ACHN (cell line): Measurements from ENCODE around the gene TMEM212.
A peak's percentile ranks its signal among the peaks of the same experiment; 100 is the strongest.

Experiments used
- DNase-seq: peaks from one replicate; pipeline ENCODE4 v3.0.0-alpha.2; 2015
- in situ Hi-C: cut with HindIII; loops from 2 replicates; pipeline ENCODE4 v1.10.0; 2017; ENCODE audit warnings: low sequenced_read_pairs, low pct_ligation_motif_present, low pct_unique_long_range_greater_than_20kb

TMEM212 gene

GRCh38 chr3:171829841-171830517 is 13.2 kb upstream of the TMEM212 start:
- in situ Hi-C loops = no loop called here
- DNase-seq = peak; percentile 77

GRCh38 chr3:171830518-171830875 is 12.7 kb upstream of the TMEM212 start:
- no peak for DNase-seq
- in situ Hi-C loops = no loop called here

GRCh38 chr3:171831936-171832335 is 11.2 kb upstream of the TMEM212 start:
- in situ Hi-C loops = no loop called here

GRCh38 chr3:171832989-171833388 is 10.2 kb upstream of the TMEM212 start:
- DNase-seq = no peak
- in situ Hi-C loops = no loop called here

More at GRCh38 chr3:171831936-171832335, 11.2 kb upstream of the TMEM212 start:
- DNase-seq = no peak

DNA sequence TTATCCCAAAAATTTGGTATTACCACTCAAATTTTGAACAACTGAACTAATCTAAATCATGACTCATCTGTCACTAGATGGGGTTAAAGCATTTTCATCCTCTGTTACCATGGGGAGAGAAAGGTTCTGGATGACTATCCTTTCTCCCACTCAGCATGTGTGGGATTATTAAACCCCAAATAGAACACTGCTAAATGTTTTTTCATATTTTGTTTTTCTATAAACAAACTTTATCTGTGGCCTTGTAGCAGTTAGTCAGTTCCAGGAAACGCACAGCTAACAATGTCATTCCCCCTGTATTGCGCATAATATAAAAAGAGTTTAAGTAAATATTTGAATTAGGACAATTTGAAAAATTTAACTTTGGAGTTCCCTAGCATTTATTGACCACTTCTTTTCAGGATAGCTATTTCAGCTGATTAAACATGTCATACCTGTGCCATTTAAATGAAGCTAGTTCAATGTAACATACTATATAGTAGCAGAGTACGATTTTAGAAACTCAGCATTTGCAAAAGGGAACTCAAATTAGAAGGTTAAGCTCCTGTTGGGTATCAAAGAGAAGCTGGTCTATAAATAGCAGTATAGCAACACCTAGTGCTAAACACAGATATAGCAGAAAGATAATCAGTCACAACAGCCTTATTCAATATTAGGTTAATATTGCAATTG is 9.2 kb upstream of the TMEM212 start:
- peak; percentile 46 for DNase-seq
- in situ Hi-C loops = no loop called here

DNA sequence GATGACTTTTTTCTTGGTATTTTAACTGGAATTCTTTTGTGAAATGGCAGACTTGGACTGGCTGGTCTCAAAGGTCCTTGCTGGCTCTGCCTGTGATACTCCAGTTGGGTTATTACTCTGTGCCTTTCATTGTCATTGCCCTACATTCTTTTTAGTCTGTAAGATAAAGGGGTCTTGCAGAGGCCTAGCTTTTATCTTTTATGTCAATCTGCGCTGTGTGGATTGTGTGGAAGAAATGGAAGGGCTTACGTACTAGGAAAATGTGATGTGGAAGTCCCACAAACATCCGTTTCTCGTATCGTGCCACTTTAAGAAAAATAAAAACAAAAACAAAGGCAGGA is 8.7 kb upstream of the TMEM212 start:
- in situ Hi-C loops = no loop called here
- DNase-seq = no peak

GRCh38 chr3:171835116-171835515 is 8.0 kb upstream of the TMEM212 start:
- in situ Hi-C loops = no loop called here
- no peak for DNase-seq

DNA sequence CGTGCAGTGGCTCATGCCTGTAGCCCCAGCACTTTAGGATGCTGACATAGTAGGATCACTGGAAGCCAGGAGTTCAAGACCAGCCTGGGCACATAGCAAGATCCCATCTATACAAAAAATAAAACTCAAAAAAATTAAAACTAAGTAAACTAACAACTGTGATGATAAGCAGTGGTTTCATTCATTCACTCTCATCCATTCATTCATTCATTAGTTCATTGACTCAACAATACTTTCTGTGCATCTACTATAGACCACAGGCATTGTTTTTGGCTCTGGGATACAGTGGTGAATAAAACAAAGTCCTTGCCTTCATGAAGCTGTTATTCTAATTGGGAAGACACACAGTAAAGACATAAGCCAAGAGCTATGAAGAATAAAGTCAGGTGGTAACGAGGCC is 7.5 kb upstream of the TMEM212 start:
- DNase-seq = no peak
- in situ Hi-C loops = no loop called here

- in situ Hi-C loops = no loop called here
- DNase-seq = no peak
These were observed 6.3 kb upstream of the TMEM212 start for GRCh38 chr3:171836855-171837254.

DNA sequence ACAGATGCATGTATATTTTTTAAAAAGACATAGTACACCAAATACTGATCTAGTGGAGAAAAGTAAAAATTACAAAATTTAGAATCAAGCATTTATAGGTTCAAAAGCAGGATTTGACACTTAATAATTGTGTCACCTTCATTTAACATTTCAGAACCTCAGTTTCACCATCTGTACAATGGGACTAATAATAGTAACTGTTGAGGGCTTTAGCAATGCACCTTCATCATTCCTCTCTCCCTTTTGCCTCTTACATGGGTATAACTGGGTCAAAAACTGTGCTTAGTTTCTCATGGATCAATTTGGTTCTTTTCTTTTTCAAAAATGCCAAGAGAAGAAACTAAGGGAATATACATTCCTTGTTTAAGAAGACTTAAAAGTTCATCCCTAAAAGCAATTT is 5.5 kb upstream of the TMEM212 start:
- DNase-seq = no peak
- in situ Hi-C loops = no loop called here

- in situ Hi-C loops = no loop called here
- peak; percentile 39 for DNase-seq
These were observed 4.9 kb upstream of the TMEM212 start for GRCh38 chr3:171838218-171838720.

- in situ Hi-C loops = no loop called here
These were observed 3.9 kb upstream of the TMEM212 start for GRCh38 chr3:171839270-171839669.

GRCh38 chr3:171840445-171840810 is 2.7 kb upstream of the TMEM212 start:
- DNase-seq = no peak
- in situ Hi-C loops = no loop called here

More at GRCh38 chr3:171839270-171839669, 3.9 kb upstream of the TMEM212 start:
- DNase-seq = no peak

DNA sequence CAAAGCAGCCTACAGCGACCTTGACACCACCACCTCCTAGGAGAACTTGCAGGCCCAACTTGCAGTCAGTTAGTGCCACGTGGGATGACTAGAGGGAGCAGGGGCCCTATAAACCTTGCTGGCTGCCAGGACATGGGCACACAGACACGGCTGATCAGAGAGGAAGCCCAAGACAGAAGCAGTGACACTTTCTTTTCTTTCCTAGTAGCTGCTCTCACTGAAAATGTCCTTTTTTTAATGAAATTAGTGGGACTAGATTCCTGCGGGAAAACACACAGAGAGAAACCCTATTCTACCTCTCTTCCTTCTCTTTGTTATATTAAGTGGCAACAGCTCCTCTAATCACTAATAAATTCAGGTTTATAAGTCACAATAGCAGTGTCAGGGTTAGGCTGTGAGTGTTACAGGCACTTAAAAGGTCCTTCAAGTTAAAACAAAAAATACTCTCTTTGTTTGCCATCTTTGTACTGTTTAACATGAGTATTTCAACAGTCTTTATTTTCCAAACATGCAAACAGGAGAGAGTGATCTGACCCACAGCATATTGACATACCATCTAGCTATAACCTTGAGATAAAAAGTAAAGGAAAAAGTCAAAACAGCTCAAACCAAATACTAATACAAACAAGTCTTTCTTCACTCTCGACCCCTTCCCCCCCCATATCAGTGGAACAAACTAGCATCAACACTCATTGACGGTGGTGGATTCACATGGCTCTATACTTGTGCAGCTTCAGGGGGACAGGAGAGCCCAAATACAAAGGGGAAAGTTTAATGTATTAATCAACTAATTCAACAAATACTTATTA is 2.1 kb upstream of the TMEM212 start:
- in situ Hi-C loops = no loop called here
- no peak for DNase-seq

DNA sequence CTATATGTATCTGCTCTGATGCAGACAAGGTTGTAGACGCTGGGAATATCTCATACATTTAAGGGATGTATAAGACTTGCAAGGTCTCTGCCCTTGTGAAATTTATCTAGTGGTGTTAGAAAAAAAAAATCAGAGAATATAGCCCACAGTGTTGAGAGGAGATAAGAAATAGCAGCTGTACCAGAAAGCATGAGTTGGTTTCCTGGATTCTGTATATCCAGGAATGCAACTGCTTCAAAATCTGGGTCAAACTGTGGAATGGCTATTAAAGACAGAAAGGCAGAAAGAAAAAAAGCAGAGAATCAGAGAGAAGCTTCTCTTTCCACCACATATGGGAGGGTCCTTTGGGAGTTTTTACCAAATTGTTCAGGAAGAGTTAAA is 1.5 kb upstream of the TMEM212 start:
- no peak for DNase-seq
- in situ Hi-C loops = no loop called here

DNA sequence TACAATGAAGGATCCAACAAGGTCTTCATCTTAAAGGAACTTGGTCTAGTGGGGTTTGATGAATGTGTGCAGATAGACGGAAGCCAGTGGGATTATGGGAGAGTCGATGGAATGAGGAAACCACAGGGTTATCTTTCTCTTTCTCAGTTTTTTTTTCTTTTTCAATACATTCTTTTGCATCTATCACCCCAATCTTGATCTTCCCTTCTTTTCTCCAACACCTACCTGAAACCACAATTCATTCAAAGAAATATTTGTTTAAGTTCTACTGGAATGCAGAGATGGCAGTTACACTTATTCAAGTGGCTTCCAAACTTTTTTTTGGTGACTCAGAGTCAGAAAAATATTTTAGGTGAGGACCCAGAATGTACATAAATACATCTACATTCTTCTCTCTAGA is 1.7 kb downstream of the TMEM212 start:
- in situ Hi-C loops = no loop called here
- no peak for DNase-seq

GRCh38 chr3:171845481-171846284 is 2.5 kb downstream of the TMEM212 start:
- DNase-seq = peak; percentile 17
- in situ Hi-C loops = no loop called here

- DNase-seq = no peak
- in situ Hi-C loops = no loop called here
These were observed 3.4 kb downstream of the TMEM212 start for GRCh38 chr3:171846597-171846996.

DNA sequence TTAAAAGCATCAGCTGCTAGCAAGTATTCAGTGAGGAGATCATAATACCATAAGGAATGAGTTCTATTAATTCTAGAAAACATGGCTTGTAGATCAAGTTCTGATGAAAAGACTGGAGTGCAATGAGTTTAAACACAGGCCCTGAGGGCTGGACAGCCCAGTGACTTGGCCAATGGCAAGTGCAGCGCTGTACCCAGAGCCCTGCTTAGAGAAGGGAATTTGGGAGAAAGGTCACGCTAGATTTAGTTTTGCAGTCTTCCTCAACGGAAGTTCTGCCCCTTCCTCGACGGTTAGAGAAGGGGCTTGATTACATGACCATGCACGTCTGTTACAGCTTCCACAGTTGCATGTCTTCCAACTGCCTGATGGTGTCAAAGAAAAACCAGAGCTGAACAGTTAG is 4.0 kb downstream of the TMEM212 start:
- in situ Hi-C loops = no loop called here
- DNase-seq = no peak
